GM12878 (cell line): ENCODE results near the gene YKT6.

Experiments
- CBX5 ChIP-seq: sonication (generic); IDR thresholded peaks from 2 replicates; pipeline ENCODE4 v1.6.1; 2016; ENCODE audit warnings: low read depth, moderate library complexity, mild to moderate bottlenecking, inconsistent platforms
- CHD1 ChIP-seq: IDR thresholded peaks from 2 replicates; pipeline ENCODE4 v1.6.1; 2012; ENCODE audit warnings: low read depth, low read length, improper control_type of control experiment
- CTCF ChIP-seq, 3 experiments: IDR thresholded peaks in 2 of 3; conservative IDR thresholded peaks in 1 of 3; 2 replicates each; pipeline ENCODE4 v1.5.1; 2011; ENCODE audit warnings: low read depth in 3 of 3, low read length in 3 of 3, mild to moderate bottlenecking in 3 of 3, control low read depth in 2 of 3, moderate library complexity in 2 of 3, inconsistent platforms in 1 of 3, mixed read lengths in 1 of 3; ENCODE audit not compliant: control insufficient read depth in 2 of 3, insufficient read depth in 1 of 3; ENCODE audit errors: extremely low read depth in 1 of 3
- EZH2 ChIP-seq: IDR thresholded peaks from 2 replicates; pipeline ENCODE4 v1.6.1; 2012; ENCODE audit warnings: low read depth, mild to moderate bottlenecking, control low read depth, inconsistent platforms, low read length, borderline replicate concordance; ENCODE audit not compliant: control insufficient read depth
- JUND ChIP-seq: IDR thresholded peaks from 2 replicates; pipeline ENCODE4 v1.6.1; 2012; ENCODE audit warnings: low read depth, mild to moderate bottlenecking, low read length, improper control_type of control experiment, moderate library complexity
- NBN ChIP-seq: fragments of 450-650 bp; IDR thresholded peaks from 2 replicates; pipeline ENCODE4 v1.6.1; 2016
- NR2C1 ChIP-seq: fragments of 450-650 bp; IDR thresholded peaks from 2 replicates; pipeline ENCODE4 v1.6.1; 2017; ENCODE audit warnings: antibody characterized with exemption, mild to moderate bottlenecking, moderate library complexity
- POLR2A ChIP-seq: IDR thresholded peaks from 2 replicates; pipeline ENCODE4 v1.6.1; 2011; ENCODE audit warnings: low read depth, mild to moderate bottlenecking, low read length
- RFX5 ChIP-seq: IDR thresholded peaks from 2 replicates; pipeline ENCODE4 v1.6.1; 2011; ENCODE audit warnings: low read depth, low read length, improper control_type of control experiment
- SIN3A ChIP-seq: IDR thresholded peaks from 2 replicates; pipeline ENCODE4 v1.6.1; 2012; ENCODE audit warnings: low read depth, low read length, improper control_type of control experiment
- SIX5 ChIP-seq: IDR thresholded peaks from 2 replicates; pipeline ENCODE4 v1.6.1; 2011; ENCODE audit warnings: mild to moderate bottlenecking, low read depth, low read length, moderate library complexity; ENCODE audit not compliant: severe bottlenecking
- SMAD1 ChIP-seq: fragments of 450-650 bp; IDR thresholded peaks from 2 replicates; pipeline ENCODE4 v1.6.1; 2018; ENCODE audit warnings: mild to moderate bottlenecking, low read depth; ENCODE audit not compliant: partially characterized antibody

- TF ChIP-seq POLR2A: no peak
- TF ChIP-seq CBX5: no peak
- TF ChIP-seq CTCF (IDR thresholded peaks at IDR 0.05 in 2 of 3, conservative IDR thresholded peaks at IDR 0.05 in 1 of 3; ENCODE audit: control insufficient read depth in 2 of 3, extremely low read depth in 1 of 3, insufficient read depth in 1 of 3, low read depth in 3 of 3, low read length in 3 of 3): no peak
- no peak for TF ChIP-seq SIX5
- TF ChIP-seq SMAD1: no peak
- no peak for TF ChIP-seq CHD1
- no peak for TF ChIP-seq SIN3A
- TF ChIP-seq NR2C1: no peak
- TF ChIP-seq JUND: no peak
- no peak for TF ChIP-seq EZH2
- no peak for TF ChIP-seq NBN
- TF ChIP-seq RFX5: no peak
These were observed 58.2 kb downstream of the YKT6 start for GRCh38 chr7:44258865-44259546.
